ENCODE data around the gene RNF26. TPM values are rescaled to one million over a fixed set of nuclear protein-coding genes. Genes with fewer than 3 reads are reported as not detected.

RNF26 gene
- total and polyA plus RNA-seq, 10 of the 15 experiments (the other 5 are each of a cell fraction or from before 2014, with no cell fraction given), result 2.8 to 54.5 (median 17.7) TPM

- intact Hi-C loops (cut with micrococcal nuclease; ENCODE audit: unreplicated experiment) (no loop called here), in situ Hi-C loops (cut with MboI) (no loop called here)
- Histone ChIP-seq H2AFZ (ENCODE audit: control insufficient read depth, low read depth, low read length) (no peak overlapping the region), H3K9ac (ENCODE audit: control insufficient read depth, insufficient read depth, low read length) (no peak overlapping the region), H3K9me3 (replicated peaks; ENCODE audit: control insufficient read depth, insufficient read depth, low read length) (no peaks in the 10 kb centered on the region), H3K79me2 (ENCODE audit: control insufficient read depth, insufficient read depth, low read length) (no peaks in the 10 kb centered on the region), H3K4me2 (ENCODE audit: control insufficient read depth, insufficient read depth) (no peak overlapping the region), H3K27me3 (replicated peaks in 1 of 2; ENCODE audit: control insufficient read depth in 2 of 2, insufficient read depth in 2 of 2, low read length in 1 of 2) (peaks cover 9 to 11% of the 10 kb centered on the region in 2 experiments), H3K36me3 (ENCODE audit: control insufficient read depth in 2 of 2, insufficient read depth in 2 of 2, low read length in 1 of 2) (no peaks in the 10 kb centered on the region), H3K4me3 (no peak overlapping the region), H4K20me1 (ENCODE audit: control insufficient read depth, insufficient read depth) (no peaks in the 10 kb centered on the region), H3K27ac (ENCODE audit: control insufficient read depth, insufficient read depth) (no peak overlapping the region), H3K4me1 (ENCODE audit: control insufficient read depth, insufficient read depth, low read length) (no peaks in the 10 kb centered on the region)
- no TSS peak for BruUV-seq (replicated peaks)
- CTCF ChIA-PET, result interaction anchor here (2.4 kb wide), 1 partner anchor 13 kb away, joined by 8 read pairs; no protein-coding TSS in a partner anchor
- SMC1A ChIA-PET (ENCODE audit: uncharacterized antibody, unreplicated experiment), result no interaction called here
- TF ChIP-seq MEF2B (IDR thresholded peaks at IDR 0.05; ENCODE audit: partially characterized antibody, poor library complexity, severe bottlenecking) (no peak), YBX1 (IDR thresholded peaks at IDR 0.05) (no peak)
- 37% methylated on average over 6 of the region's 7 CpGs for WGBS (ENCODE audit: insufficient coverage, insufficient replicate concordance, low lambda C conversion rate, missing lambda C conversion rate)
- POLR2A ChIA-PET, result no interaction called here
- DNase-seq (ENCODE audit: low read depth, low spot score) (no peak), FAIRE-seq (no peak), ATAC-seq (no peak)
- RAD21 ChIA-PET (ENCODE audit: unreplicated experiment), result no interaction called here
Measured at GRCh38 chr11:119343726-119344125, 9.4 kb downstream of the RNF26 start.

- DNase-seq (ENCODE audit: low read depth, low spot score) (no peak), FAIRE-seq (no peak), ATAC-seq (no peak)
- no peak overlapping the region for H3K27ac ChIP-seq (ENCODE audit: control insufficient read depth, insufficient read depth)
- in situ Hi-C loops (cut with MboI), result no loop called here
- no peaks in the 10 kb centered on the region for H3K9me3 ChIP-seq (replicated peaks; ENCODE audit: control insufficient read depth, insufficient read depth, low read length)
- H3K79me2 ChIP-seq (ENCODE audit: control insufficient read depth, insufficient read depth, low read length), result no peaks in the 10 kb centered on the region
- peaks cover 9 to 11% of the 10 kb centered on the region in 2 experiments for H3K27me3 ChIP-seq (replicated peaks in 1 of 2; ENCODE audit: control insufficient read depth in 2 of 2, insufficient read depth in 2 of 2, low read length in 1 of 2)
- H3K4me3 ChIP-seq, result no peak overlapping the region
- no peak overlapping the region for H3K4me2 ChIP-seq (ENCODE audit: control insufficient read depth, insufficient read depth)
- intact Hi-C loops (cut with micrococcal nuclease; ENCODE audit: unreplicated experiment), result no loop called here
- CTCF ChIA-PET, result interaction anchor here (1.5 to 2.4 kb wide), 3 partner anchors 11 to 130 kb away, joined by 6 to 10 read pairs (median 8); no protein-coding TSS in a partner anchor
- H3K4me1 ChIP-seq (ENCODE audit: control insufficient read depth, insufficient read depth, low read length), result no peaks in the 10 kb centered on the region
- H3K36me3 ChIP-seq (ENCODE audit: control insufficient read depth in 2 of 2, insufficient read depth in 2 of 2, low read length in 1 of 2), result no peaks in the 10 kb centered on the region
- H3K9ac ChIP-seq (ENCODE audit: control insufficient read depth, insufficient read depth, low read length), result no peak overlapping the region
- H2AFZ ChIP-seq (ENCODE audit: control insufficient read depth, low read depth, low read length), result no peak overlapping the region
- 40% methylated on average over 13 of the region's 14 CpGs for WGBS (ENCODE audit: insufficient coverage, insufficient replicate concordance, low lambda C conversion rate, missing lambda C conversion rate)
- H4K20me1 ChIP-seq (ENCODE audit: control insufficient read depth, insufficient read depth), result no peaks in the 10 kb centered on the region
- SMC1A ChIA-PET (ENCODE audit: uncharacterized antibody, unreplicated experiment), result interaction anchor here (0.9 kb wide), 1 partner anchor 16 kb away, joined by 3 read pairs; no protein-coding TSS in a partner anchor
- POLR2A ChIA-PET, result no interaction called here
- BruUV-seq (replicated peaks), result no TSS peak
- RAD21 ChIA-PET (ENCODE audit: unreplicated experiment), result no interaction called here
- TF ChIP-seq ZNF592 (IDR thresholded peaks at IDR 0.05) (no peak), RUNX3 (IDR thresholded peaks at IDR 0.05; ENCODE audit: low read length) (no peak), IRF3 (IDR thresholded peaks at IDR 0.05) (no peak), TARDBP (IDR thresholded peaks at IDR 0.05; ENCODE audit: borderline replicate concordance) (no peak), CREM (IDR thresholded peaks at IDR 0.05; ENCODE audit: low read depth) (no peak), HSF1 (IDR thresholded peaks at IDR 0.05; ENCODE audit: low read depth, low read length) (no peak), HDAC2 (IDR thresholded peaks at IDR 0.05) (no peak), SIN3A (IDR thresholded peaks at IDR 0.05; ENCODE audit: low read depth, low read length) (no peak), CREB1 (IDR thresholded peaks at IDR 0.05; ENCODE audit: low read depth) (no peak)
Measured at GRCh38 chr11:119344291-119345010, 10.1 kb downstream of the RNF26 start.
